Common myeloid progenitor, CD34-positive (primary cell): ENCODE data around the gene STK4.
"Not testable (repeated sequence)": the region's sequence is repeated elsewhere in the genome, so short reads cannot be mapped to it uniquely, and the experiment has no call there.

Source experiments
- CTCF ChIA-PET: fragments of 350-600 bp; sonication (Branson Sonifier 250); formaldehyde crosslinking; loops from one replicate; lab custom pipeline; 2021; ENCODE audit warnings: antibody characterized with exemption; lab: Charles Lee
- POLR2A ChIA-PET: fragments of 350-600 bp; sonication (Branson Sonifier 250); formaldehyde crosslinking; loops from one replicate; lab custom pipeline; 2021; ENCODE audit warnings: antibody characterized with exemption; lab: Charles Lee
- DNase-seq, 3 donors: peaks; one replicate each; pipeline versions ENCODE4 v3.0.0 to v3.0.0-alpha.2; 2013
- H3K27ac ChIP-seq, 2 experiments: 1 replicate in 1 of 2; 2 replicates in 1 of 2; pipeline ENCODE4 v1.7.0; 2013; ENCODE audit warnings: inconsistent platforms in 2 of 2, low read length in 2 of 2, mild to moderate bottlenecking in 2 of 2, low read depth in 1 of 2, moderate library complexity in 1 of 2; ENCODE audit not compliant: severe bottlenecking in 2 of 2, insufficient read depth in 1 of 2, poor library complexity in 1 of 2
- H3K27me3 ChIP-seq, 5 experiments: replicated peaks in 2 of 5; 1 replicate in 3 of 5; 2 replicates in 2 of 5; pipeline versions ENCODE4 v1.6.1 to v1.7.0; 2013; ENCODE audit warnings: low read length in 4 of 5, mild to moderate bottlenecking in 2 of 5, moderate library complexity in 2 of 5, inconsistent platforms in 1 of 5; ENCODE audit not compliant: insufficient read depth in 5 of 5, control insufficient read depth in 4 of 5
- H3K36me3 ChIP-seq, 4 experiments: 1 replicate in 2 of 4; 2 replicates in 2 of 4; pipeline versions ENCODE4 v1.6.1 to v1.7.0; 2013; ENCODE audit warnings: low read length in 3 of 4, control low read depth in 1 of 4, mild to moderate bottlenecking in 1 of 4; ENCODE audit not compliant: control insufficient read depth in 4 of 4, insufficient read depth in 4 of 4
- H3K4me1 ChIP-seq, 4 experiments: 1 replicate in 3 of 4; 2 replicates in 1 of 4; pipeline versions ENCODE4 v1.6.1 to v1.7.1; 2013; ENCODE audit warnings: low read length in 3 of 4, mild to moderate bottlenecking in 3 of 4, control low read depth in 1 of 4, inconsistent platforms in 1 of 4, moderate library complexity in 1 of 4; ENCODE audit not compliant: control insufficient read depth in 4 of 4, insufficient read depth in 4 of 4; ENCODE audit errors: control extremely low read depth in 1 of 4
- H3K4me3 ChIP-seq, 7 experiments: 1 replicate in 4 of 7; 2 replicates in 3 of 7; pipeline versions ENCODE4 v1.5.1 to v1.7.0; 2013; ENCODE audit warnings: mild to moderate bottlenecking in 7 of 7, low read length in 6 of 7, moderate library complexity in 6 of 7, inconsistent platforms in 2 of 7, low read depth in 2 of 7, control low read depth in 1 of 7; ENCODE audit not compliant: insufficient read depth in 4 of 7, control insufficient read depth in 1 of 7; ENCODE audit errors: extremely low read depth in 1 of 7
- H3K9me3 ChIP-seq, 5 experiments: 1 replicate in 4 of 5; 2 replicates in 1 of 5; pipeline versions ENCODE4 v1.6.1 to v1.7.1; 2013; ENCODE audit warnings: low read length in 4 of 5, mild to moderate bottlenecking in 2 of 5, inconsistent platforms in 1 of 5, low read depth in 1 of 5, moderate library complexity in 1 of 5; ENCODE audit not compliant: control insufficient read depth in 4 of 5, insufficient read depth in 2 of 5; ENCODE audit errors: control extremely low read depth in 1 of 5
- WGBS: methylation state at CpG from one replicate; pipeline ENCODE4 v1.1.5; 2013; ENCODE audit not compliant: insufficient coverage; 5-methylcytosine and 5-hydroxymethylcytosine counted together

The STK4 gene

GRCh38 chr20:45019027-45019761 is 52.9 kb downstream of the STK4 start:
- ChIA-PET CTCF (interaction anchor here (0.7 to 1.9 kb wide), 9 partner anchors 7 to 272 kb away, joined by 3 to 6 read pairs (median 3); no protein-coding TSS in a partner anchor), POLR2A (no interaction called here)
- Histone ChIP-seq H3K4me1 (no peaks in the 10 kb centered on the region), H3K27ac (no peak overlapping the region), H3K4me3 (no peak overlapping the region), H3K27me3 (no peaks in the 10 kb centered on the region), H3K36me3 (peaks cover 15 to 56% (median 34%) of the 10 kb centered on the region in 4 experiments), H3K9me3 (no peaks in the 10 kb centered on the region)
- no peak for DNase-seq
- 100% methylated on average over 2 of the region's 4 CpGs for WGBS

- ChIA-PET CTCF (interaction anchor here (0.7 to 1.9 kb wide), 8 partner anchors 8 to 272 kb away, joined by 3 to 6 read pairs (median 4); no protein-coding TSS in a partner anchor), POLR2A (no interaction called here)
- DNase-seq: no peak
- H3K36me3 ChIP-seq: peaks cover 13 to 57% (median 35%) of the 10 kb centered on the region in 4 experiments
- no CpG with 5 or more reads among the region's 1 CpG for WGBS
- H3K27me3 ChIP-seq: no peaks in the 10 kb centered on the region
- H3K27ac ChIP-seq: no peak overlapping the region
- no peak overlapping the region for H3K4me3 ChIP-seq
- H3K9me3 ChIP-seq: no peaks in the 10 kb centered on the region
- H3K4me1 ChIP-seq: no peaks in the 10 kb centered on the region
Measured at GRCh38 chr20:45019762-45020123, 53.4 kb downstream of the STK4 start.

GRCh38 chr20:45020236-45020886 is 54.0 kb downstream of the STK4 start:
- Histone ChIP-seq H3K36me3 (peaks cover 13 to 59% (median 38%) of the 10 kb centered on the region in 4 experiments), H3K4me1 (no peaks in the 10 kb centered on the region), H3K9me3 (no peaks in the 10 kb centered on the region), H3K27me3 (no peaks in the 10 kb centered on the region), H3K27ac (no peak overlapping the region), H3K4me3 (no peak overlapping the region)
- 79% methylated on average over 2 of the region's 3 CpGs for WGBS
- POLR2A ChIA-PET: no interaction called here
- no peak for DNase-seq
- CTCF ChIA-PET: interaction anchor here (0.9 to 1.9 kb wide), 8 partner anchors 8 to 271 kb away, joined by 3 to 6 read pairs (median 4); no protein-coding TSS in a partner anchor

GRCh38 chr20:45021631-45022030 is 55.3 kb downstream of the STK4 start:
- Histone ChIP-seq H3K4me1 (no peaks in the 10 kb centered on the region), H3K9me3 (no peaks in the 10 kb centered on the region), H3K36me3 (peaks cover 18 to 61% (median 40%) of the 10 kb centered on the region in 4 experiments), H3K27ac (no peak overlapping the region), H3K4me3 (no peak overlapping the region), H3K27me3 (no peaks in the 10 kb centered on the region)
- no CpG with 5 or more reads among the region's 2 CpGs for WGBS
- ChIA-PET CTCF (no interaction called here), POLR2A (no interaction called here)
- DNase-seq: no peak

DNA sequence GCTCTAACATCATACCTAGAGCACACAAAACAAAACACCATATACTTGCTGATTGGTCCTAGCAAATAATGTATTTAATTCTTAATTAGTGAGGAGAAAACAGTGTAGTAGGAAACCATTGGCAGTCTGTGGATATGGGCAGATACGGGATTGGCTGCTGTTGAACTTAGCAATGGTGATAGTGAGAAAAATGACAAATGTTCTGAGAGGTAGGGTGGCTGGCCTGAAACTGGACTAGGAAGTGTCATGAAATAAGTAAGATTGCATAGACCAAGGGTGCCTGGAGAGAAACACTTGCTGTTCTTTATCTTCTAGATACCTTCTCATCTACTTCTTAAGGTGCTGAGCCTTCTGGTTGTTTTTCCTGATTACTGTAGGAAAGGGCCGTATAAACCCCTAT is 56.8 kb downstream of the STK4 start:
- peaks cover 22 to 62% (median 34%) of the 10 kb centered on the region in 4 experiments for H3K36me3 ChIP-seq
- H3K27me3 ChIP-seq, H3K4me3 ChIP-seq, H3K9me3 ChIP-seq, DNase-seq, H3K27ac ChIP-seq, CTCF ChIA-PET, POLR2A ChIA-PET, H3K4me1 ChIP-seq: not testable (repeated sequence)
- WGBS: no CpG with 5 or more reads among the region's 2 CpGs

GRCh38 chr20:45028424-45029136 is 62.3 kb downstream of the STK4 start:
- no peak for DNase-seq
- Histone ChIP-seq H3K4me3 (no peak overlapping the region), H3K27me3 (no peaks in the 10 kb centered on the region), H3K36me3 (peaks cover 27 to 57% (median 45%) of the 10 kb centered on the region in 4 experiments), H3K4me1 (no peaks in the 10 kb centered on the region), H3K27ac (no peak overlapping the region), H3K9me3 (no peaks in the 10 kb centered on the region)
- POLR2A ChIA-PET: no interaction called here
- CTCF ChIA-PET: interaction anchor here (1.6 to 3.1 kb wide), 4 partner anchors 9 to 84 kb away, joined by 4 to 19 read pairs (median 7); no protein-coding TSS in a partner anchor
- 100% methylated on average over 3 of the region's 6 CpGs for WGBS
